Mammary epithelial cell (primary cell): ENCODE measurements around the gene INO80.

Source experiments
- EZH2 ChIP-seq: IDR thresholded peaks from 2 replicates; pipeline ENCODE4 v1.6.1; 2012; ENCODE audit warnings: low read length, inconsistent platforms, borderline replicate concordance
- TF ChIP-seq, protein P1 (sequence below), 2 donors: IDR thresholded peaks in 1 of 2; conservative IDR thresholded peaks in 1 of 2; 2 replicates each; pipeline ENCODE4 v1.5.1; 2011 to 2012; ENCODE audit warnings: inconsistent platforms in 2 of 2, low read length in 2 of 2, mild to moderate bottlenecking in 2 of 2, control low read depth in 1 of 2, low read depth in 1 of 2; ENCODE audit not compliant: insufficient read depth in 1 of 2; ENCODE audit errors: extremely low read depth in 1 of 2

DNA sequence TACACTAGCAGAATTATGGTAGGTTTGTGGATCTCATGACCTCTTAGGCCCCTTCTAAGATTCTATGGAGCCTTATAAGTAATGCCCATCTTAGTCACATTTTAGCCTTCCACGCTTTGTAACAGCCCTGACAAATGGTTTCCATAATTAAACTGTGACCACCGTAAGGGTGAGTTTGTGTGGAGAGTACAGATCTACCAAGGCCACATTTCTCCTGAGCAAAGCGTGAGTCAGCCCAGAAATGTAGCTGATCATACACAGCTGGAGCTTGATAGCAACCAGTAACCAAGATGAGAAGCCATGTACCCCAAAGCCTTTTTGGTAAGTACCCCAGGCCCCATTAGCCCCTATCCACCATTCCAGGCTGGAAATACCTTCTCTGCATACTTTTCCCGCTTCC is 131.1 kb downstream of the INO80 start:
- TF ChIP-seq, protein P1, sequence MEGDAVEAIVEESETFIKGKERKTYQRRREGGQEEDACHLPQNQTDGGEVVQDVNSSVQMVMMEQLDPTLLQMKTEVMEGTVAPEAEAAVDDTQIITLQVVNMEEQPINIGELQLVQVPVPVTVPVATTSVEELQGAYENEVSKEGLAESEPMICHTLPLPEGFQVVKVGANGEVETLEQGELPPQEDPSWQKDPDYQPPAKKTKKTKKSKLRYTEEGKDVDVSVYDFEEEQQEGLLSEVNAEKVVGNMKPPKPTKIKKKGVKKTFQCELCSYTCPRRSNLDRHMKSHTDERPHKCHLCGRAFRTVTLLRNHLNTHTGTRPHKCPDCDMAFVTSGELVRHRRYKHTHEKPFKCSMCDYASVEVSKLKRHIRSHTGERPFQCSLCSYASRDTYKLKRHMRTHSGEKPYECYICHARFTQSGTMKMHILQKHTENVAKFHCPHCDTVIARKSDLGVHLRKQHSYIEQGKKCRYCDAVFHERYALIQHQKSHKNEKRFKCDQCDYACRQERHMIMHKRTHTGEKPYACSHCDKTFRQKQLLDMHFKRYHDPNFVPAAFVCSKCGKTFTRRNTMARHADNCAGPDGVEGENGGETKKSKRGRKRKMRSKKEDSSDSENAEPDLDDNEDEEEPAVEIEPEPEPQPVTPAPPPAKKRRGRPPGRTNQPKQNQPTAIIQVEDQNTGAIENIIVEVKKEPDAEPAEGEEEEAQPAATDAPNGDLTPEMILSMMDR (conservative IDR thresholded peaks at IDR 0.05 in 1 of 2, IDR thresholded peaks at IDR 0.05 in 1 of 2; ENCODE audit: extremely low read depth in 1 of 2, insufficient read depth in 1 of 2, low read depth in 1 of 2, low read length in 2 of 2) = no peak
- no peak for TF ChIP-seq EZH2
